HG02938 (cell line): ENCODE results near the gene ASB5.
"Not testable (repeated sequence)": the region's sequence is repeated elsewhere in the genome, so short reads cannot be mapped to it uniquely, and the experiment has no call there.

Experiments
- ATAC-seq: cut with Tn5 transposase; IDR thresholded peaks from one replicate; pipeline ENCODE4 v1.9.1; 2021; ENCODE audit warnings: mild to moderate bottlenecking, moderate library complexity; ENCODE audit not compliant: unreplicated experiment

Gene ASB5, protein sequence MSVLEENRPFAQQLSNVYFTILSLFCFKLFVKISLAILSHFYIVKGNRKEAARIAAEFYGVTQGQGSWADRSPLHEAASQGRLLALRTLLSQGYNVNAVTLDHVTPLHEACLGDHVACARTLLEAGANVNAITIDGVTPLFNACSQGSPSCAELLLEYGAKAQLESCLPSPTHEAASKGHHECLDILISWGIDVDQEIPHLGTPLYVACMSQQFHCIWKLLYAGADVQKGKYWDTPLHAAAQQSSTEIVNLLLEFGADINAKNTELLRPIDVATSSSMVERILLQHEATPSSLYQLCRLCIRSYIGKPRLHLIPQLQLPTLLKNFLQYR

DNA sequence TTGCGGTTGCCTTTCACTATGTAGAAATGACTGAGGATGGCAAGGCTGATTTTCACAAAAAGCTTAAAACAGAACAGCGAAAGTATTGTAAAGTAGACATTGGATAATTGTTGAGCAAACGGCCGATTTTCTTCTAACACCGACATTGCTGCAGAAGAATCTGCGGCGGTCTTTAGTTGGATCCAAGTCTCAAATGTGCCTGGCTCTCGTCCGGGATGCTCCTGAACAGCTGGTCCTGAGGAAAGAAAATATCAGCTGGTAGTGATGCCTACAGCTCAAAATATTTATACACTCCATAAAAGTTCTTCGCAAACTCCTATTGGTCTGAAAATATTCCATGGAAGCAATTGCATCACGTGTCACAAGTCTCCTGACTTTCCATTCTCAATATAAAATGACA lies at the start of gene ASB5:
TSS of gene ASB5 (minus strand) at position 260 of the 400 bp plus-strand sequence. CDS start at position 146, 114 bp downstream.
- ATAC-seq = no peak

DNA sequence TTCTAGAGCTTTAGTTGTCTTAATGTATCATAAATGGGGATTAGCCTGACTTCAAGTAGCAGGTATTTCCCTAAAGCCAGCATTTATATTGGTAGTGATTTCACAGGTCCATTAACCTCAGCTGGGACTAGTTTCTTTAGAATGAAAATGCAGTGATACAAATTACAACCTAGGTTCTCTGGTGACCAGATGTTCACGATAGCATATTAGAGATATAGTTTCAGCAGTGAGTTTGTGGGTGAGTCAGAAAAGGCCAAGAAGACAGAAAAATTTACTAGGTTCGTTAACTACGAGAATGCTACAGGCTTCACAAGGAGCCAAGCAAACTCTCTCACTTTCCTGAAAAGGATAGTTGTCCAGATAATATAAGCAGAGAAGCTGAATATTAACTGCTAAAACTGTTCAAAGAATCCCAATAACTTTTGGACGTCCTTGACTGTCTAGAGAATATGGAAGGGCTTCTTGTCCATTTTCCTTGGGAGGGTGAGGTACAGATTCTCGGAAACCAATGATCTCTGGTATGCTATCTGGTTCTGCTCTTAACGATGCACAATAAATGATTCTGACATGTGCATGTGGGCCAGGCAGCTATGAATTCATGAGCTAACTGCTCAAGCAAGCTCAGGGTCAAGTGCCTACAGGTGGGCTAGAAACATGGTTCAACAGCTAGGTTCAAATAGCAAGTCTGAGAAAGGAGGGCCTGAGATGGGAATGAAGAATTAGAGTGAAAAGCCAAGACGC lies 44.7 kb upstream of the ASB5 start:
- no peak for ATAC-seq

DNA sequence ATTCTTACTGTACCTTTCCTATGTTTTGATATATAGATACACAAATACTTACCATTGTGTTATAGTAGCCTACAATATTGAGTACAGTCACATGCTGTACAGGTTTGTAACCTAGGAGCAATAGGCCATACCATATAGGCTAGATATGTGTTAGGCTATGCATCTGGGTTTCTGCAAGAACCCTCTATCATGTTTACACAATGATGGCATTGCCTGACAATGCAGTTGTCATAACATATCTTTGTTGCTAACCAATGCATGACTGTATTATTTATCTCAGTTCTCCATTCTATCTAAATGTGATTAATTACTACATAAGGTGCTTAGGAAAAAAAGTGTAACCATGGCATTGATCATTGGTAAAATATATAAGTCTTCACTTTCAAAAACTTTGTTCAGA lies 40.8 kb upstream of the ASB5 start:
- no peak for ATAC-seq

DNA sequence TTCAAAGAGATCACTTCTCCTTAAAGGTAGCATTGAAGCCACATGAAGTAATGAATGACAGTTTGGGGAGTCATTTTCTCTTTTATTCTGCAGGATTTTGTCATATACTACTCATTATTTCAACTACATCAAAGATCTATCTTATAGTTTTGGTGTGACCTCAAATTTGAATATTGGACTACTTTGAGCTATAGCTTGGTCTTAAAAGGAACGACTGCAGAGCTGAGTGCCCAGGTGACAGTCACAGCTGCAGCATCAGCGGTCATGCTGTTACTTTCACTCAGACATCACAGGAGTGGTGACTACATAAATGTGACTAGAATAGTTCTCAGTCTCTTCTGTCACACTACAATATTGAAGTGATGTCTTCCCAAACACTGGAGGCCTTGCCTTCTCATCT lies 40.0 kb upstream of the ASB5 start:
- ATAC-seq = peak; percentile 97

DNA sequence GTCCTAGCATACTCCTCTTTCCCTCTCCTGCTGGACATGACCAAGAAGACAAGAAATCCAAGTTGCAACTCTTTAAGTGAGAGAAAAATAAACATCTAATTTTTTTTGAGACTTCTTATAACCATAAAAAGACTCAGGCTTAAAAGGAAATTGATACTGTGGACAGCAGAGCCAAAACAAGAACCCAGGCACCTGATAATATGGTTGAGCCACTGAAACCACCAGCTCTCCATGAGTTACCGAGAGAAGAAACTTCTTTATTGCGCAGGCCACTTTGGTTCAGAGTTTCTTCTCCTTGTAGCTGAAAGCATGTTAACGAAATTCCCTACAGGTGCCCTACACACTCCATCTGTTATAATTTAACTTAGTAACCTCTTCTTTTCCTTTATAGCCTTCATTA lies 39.4 kb upstream of the ASB5 start:
- ATAC-seq = peak; percentile 47

DNA sequence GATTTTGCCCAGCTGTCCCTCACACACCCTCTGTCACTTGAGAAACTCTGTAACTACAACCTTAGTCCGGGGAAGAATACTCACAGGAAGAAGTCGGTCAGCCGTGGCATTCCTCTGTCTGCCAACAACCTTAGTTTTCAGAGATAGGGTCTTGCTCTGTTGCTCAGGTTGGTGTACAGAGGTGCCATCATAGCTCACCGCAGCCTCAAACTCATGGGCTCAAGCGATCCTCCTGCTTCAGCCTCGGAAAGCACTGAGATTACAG lies 38.6 kb upstream of the ASB5 start:
- no peak for ATAC-seq

DNA sequence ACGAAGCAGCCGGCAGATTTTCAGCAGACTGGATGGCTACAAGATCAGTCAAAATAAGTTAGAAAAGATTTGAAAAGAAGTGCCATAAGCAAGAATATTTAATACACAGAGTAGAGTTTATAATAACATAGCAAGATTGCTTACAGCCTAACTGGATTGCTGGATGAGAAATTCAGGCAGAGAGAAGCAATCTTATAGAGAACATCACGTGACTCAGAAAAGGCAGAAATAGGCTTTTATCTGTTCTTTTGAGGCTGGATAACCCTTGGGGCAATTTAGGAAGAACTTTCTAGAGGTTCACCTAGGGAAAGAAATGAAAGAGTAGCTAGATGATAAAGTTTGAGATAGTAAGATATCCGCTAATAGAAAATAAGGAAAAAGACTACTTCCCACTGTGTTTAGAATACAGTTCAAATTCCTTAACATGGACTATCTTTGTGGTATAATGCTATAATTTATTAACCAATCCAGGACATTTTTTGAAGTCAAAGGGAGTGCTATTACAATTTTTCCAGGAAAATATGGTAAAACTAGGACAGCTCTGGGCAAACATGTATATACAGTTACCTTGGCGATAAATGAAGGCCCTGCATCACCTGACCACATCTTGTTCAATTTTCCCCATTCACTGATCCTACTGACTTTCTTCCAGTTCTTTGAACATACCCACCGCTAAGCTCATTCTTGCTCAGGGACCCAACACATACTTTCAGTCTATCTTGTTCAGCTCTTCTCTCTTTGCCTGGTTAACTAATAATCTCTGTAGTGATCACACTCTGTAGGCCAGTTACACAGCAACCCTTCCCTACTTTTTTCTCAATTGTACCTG lies 38.0 kb upstream of the ASB5 start:
- no peak for ATAC-seq

DNA sequence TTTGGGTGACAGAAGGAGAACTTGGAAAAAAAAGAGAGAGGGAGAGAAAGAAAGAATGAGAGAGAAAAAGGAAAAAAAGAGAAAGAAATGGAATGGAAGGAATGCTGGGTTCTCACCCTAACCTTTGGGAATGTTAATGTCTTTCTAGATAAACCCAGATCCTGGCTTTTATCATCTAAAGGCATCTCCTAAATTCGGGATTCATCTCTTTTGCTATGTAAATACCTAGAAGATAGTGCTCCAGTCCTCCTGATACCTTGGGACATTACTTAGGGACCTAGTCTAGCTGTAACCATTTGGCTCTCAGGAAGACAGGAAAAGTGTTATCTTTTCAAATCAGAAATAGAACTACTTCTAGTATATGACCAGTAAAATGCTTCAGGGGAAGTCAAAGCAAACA lies 34.9 kb upstream of the ASB5 start:
- ATAC-seq = no peak

DNA sequence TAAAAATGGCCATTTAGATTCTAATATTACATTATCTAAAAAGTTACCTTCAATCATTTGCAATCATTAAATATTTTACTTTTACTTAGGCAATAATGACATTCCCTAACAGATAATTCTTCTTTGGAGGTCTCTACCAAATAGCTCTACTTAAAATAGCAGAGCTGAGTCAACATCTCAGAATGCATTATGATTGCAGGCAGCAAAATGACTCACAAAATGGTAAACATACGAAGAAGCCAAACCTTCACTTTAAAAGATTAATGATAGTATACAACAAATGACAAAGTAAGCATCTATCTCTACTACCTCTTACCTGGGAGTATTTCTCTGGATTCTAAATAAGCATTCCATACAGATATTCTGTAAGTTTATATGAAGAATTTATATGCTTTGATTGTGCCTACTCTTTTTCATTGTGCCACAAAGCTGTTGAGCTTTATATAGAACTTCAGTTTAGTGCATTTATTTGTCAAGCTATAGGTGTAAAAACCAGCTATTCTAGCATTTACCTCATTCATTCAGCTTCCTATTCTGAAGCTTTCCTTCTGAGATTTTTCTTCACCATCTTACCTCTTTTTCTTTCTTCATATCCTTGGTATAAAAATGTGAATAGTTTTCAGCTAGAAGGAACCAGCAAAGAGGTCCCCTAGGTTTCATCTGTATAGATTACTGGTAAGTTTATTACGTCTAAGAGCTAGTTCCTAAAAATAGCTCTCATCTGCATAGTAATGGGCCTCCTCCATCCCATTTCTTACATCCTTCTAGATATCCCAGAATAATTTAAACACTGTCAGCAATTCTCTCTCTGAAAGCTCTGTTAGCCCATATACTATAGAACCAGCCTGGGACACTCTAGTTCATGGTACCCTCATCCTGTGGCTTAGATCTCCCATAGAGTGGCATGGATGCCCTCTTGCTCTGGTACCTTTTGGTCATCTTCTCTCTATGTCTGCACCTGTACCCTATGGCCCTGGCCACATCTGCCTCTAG lies 33.6 kb upstream of the ASB5 start:
- no peak for ATAC-seq

DNA sequence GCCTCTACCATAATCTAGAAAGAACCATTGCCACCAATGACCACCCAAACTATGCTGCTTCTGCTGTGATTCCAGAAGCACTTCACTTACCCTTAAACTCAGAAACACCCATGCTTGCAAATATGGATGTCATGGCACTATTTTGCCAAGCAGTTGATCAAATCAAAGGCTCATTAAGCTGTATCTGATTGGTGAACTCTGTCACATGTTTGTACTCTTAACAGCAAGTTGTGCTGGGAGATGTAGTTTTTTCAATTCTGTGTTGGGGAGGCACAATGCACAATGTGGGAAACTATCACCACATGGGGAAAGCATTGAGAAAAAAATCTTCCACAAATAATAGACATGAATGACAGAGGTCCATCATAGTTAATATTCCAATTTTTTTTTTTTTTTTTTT lies 31.5 kb upstream of the ASB5 start:
- ATAC-seq = no peak

DNA sequence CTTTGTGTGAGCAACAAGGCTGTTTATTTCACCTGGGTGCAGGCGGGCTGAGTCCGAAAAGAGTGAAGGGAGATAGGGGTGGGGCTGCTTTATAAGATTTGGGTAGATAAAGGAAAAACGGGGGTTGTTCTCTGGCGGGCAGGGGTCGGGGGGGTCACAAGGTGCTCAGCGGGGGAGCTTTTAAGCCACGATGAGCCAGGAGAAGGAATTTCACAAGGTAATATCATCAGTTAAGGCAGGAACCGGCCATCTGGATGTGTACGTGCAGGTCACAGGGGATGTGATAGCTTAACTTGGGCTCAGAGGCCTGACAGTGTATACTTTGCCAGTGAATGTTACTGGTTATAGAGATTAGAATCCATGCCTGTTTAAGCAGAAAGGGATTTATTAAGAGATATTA lies 31.0 kb upstream of the ASB5 start:
- no peak for ATAC-seq

DNA sequence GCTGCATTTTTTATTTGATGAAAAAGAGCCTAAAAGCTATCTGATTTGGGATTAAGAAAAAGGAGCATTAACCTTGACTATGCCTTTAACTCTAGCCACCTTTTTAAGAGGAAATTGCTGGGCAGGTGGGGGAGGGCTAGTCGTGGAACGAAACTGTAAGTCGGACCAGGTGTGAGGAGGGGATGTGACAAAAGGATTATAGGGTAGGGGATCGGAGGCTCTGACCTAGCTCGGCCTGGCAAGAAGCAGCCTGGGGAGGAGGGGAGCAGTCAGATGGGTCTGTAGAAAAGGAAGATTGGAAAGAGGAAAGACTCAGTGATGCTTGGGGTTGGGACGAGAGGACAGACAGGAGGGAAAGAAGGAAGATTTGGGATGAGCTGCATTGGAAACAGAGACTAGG lies 29.6 kb upstream of the ASB5 start:
- no peak for ATAC-seq

DNA sequence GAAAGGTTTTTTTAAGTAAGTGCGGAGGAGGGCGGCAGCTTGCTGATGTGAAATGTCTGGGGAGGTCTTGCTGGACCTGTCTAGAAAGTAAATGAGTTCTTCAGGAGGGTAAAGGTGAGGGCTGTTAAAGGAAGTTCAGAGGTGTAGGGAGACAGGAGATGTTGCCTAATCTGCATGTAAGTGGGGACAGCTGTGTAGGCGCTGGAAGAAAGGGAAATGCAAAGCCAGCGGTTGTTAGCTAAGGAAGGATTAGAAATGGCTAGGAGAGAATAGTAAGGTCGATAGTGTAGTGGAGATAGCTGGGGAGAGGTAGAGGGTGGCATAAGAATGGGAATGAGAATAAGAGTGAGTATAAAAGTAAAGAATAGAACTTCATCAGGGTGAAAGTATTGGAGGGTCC lies 26.9 kb upstream of the ASB5 start:
- not testable (repeated sequence) for ATAC-seq

DNA sequence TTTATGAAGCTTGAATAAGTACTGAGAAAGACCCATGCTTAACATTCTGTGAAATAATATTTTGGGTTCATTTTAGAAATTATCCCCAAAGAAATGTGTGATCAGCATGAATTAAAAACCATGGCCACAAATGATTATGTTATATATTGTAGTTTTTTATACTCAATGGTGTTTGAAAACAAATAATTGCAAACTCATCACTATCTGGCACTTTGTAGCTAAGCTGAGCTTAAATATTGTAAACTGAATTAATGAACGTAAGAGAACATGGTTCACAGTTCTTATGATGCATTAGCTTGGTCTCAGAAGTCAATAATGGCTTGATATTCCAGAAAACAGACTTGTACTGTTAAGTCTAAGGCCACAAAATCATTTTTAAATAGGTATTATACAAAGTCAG lies 24.6 kb upstream of the ASB5 start:
- no peak for ATAC-seq

DNA sequence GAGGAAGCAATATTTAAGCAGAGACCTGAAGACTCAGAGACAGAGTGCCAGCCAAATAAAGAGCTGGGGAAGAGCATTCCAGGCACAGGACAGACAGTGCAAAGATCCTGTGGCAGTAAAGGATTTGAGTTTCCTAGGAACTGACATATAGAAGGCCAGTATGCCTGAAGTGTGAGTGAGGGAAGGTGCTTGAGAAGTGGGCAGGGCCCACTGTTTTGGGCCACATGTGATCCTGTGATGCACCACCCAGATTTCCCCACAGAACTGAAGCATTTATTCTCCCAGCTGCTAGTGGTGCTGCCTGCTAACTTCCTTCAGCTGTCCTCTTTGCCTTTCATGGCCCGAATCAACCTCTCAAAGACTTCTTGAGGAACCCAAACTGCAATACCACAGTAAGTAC lies 23.9 kb upstream of the ASB5 start:
- no peak for ATAC-seq

DNA sequence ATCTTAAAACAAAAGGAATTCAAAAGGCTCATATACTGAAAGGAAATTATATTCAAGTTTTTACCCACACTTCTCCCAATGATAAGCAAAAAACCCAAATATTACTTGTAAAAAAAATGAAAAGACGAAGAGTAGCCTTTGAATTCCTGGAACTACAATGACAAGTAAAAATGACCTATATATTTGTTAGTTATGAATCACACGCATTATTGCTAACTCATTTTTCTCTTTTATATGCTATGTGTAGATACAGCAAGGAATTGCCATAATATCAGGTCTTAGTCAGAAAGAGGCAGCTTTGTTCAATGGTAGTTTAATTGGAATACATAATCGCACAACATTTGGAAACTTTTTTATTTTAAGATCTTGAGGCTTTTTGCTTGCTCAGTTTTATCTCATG lies 22.7 kb upstream of the ASB5 start:
- no peak for ATAC-seq

DNA sequence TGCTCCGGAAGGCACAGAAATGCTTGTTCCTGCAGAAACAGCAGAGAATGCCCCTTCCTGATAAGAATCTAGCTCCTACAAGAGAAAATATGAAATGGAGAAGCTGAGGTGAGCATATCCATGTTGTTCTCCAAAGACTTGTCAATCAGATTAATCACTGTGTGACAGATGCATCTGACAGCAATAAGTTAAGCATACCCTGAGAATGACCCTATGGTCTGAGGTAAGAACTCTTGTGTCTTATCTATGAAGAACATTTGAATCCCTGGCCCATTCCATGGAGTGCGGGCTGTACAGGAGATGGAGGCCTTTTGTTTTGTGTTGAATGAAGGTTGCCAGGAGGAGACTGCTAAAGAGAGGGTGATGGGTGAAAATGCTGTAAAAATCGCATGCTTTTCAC lies 21.5 kb upstream of the ASB5 start:
- ATAC-seq = no peak

DNA sequence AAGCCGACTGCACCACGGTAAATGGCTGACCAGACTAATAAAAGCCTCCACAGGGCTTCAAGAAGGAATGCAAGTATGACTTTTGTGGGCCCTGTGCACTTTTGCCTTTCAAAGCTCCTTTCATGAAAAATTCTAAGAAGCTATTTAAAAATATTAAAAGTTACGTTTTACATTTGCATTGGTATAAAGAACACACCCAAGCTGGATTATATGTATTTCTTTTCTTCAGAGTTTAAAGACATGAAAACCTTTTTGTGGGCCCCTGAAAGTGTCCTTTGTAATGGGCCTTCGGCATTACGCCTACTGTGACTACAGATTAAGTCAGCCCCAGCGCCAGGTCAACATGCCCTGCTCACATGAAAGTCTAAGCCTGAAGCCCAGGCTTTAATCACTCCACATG lies 20.5 kb upstream of the ASB5 start:
- no peak for ATAC-seq

DNA sequence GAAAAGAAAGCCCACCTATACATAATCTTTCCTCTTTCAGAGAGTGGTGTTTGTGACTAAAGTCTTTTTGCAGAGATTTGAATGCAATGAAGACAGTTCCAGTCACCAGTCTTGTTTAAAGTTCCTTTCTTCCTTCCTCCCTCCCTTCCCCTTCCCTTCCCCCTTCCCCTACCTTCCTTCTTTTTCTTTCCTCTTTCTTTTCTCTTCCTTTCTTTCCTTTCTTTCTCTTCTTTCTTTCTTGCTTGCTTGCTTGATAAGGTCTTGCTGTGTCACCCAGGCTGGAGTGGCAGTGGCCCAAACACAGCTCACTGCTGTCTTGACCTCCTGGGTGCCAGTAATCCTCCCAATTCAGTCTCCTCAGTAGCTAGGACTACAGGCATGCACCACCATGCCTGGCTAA lies 19.0 kb upstream of the ASB5 start:
- no peak for ATAC-seq

DNA sequence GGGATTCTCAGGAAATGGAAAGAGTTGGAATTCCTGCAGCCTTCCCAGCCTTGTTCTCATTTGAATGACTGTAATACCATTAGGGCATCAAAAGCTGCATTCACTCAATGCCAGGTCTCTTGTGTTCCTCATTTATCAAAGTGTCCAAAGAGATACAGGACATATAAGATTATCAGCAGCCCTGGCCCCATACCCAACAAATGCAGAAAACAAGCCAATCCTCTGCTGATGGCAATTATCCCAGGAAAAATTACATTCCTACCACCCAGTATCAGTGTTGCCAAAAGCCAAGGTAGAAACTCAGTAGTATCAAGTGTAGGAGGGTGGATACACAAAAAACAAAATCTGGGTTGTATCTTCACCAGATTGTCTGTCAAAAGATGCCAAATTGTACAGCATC lies 18.5 kb upstream of the ASB5 start:
- no peak for ATAC-seq

DNA sequence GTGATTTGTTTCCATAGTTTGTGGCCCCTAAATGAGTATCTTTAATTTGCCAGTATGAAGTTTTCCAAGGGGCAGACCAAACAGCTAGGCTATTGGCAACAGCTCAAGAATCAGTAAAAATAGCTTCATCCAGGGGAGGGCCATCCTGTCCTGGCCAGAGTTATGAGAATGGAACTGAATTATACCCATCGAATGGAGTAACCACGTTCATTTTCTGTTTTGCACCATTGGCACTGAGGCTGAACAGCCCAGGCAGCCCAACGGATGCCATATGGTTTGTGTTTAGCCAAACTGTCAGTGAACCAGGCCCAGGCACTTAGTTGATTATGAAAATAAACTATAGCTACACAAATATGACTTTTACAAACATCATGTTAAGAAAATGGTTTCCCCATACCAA lies 17.7 kb upstream of the ASB5 start:
- no peak for ATAC-seq
